22Rv1 (cell line): ENCODE results near the gene ACAN.

Experiments used
- H3K27ac ChIP-seq: fragments of 450-650 bp; 2 replicates; pipeline ENCODE4 v1.5.1; 2017
- CTCF ChIP-seq: fragments of 450-650 bp; IDR thresholded peaks from 2 replicates; pipeline ENCODE4 v1.5.1; 2017; ENCODE audit warnings: mild to moderate bottlenecking
- ZFX ChIP-seq: fragments of 450-650 bp; IDR thresholded peaks from 2 replicates; pipeline ENCODE4 v1.6.1; 2017; ENCODE audit warnings: antibody characterized with exemption, borderline replicate concordance

ACAN gene

GRCh38 chr15:88800738-88801137, 2.5 kb upstream of the ACAN start:
- TF ChIP-seq ZFX = no peak
- no peak for TF ChIP-seq CTCF
- H3K27ac ChIP-seq = no peak overlapping the region

GRCh38 chr15:88802250-88802990, 816 bp upstream of the ACAN start:
- H3K27ac ChIP-seq = no peak overlapping the region
- TF ChIP-seq CTCF = no peak
- no peak for TF ChIP-seq ZFX

- TF ChIP-seq ZFX = no peak
- TF ChIP-seq CTCF = no peak
- no peak overlapping the region for H3K27ac ChIP-seq
Measured at GRCh38 chr15:88802991-88803240, 320 bp upstream of the ACAN start.

DNA sequence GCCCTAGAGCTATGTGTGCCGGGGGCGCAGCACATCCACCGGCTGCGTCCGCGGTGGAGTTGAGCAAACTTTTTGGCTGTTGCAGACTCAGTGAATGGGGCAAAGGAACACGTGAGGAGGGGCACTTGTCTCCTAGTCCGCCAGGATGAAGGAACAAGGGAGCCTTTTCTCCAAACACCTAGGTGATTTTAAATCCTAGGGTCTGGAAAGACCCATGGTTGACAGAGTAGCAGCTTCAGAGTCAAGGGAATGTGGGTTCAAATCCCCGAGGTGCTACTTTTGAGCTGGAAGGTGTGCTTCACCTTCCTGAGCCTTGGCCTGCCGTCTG, 648 bp downstream of the ACAN start:
- TF ChIP-seq CTCF (no peak), ZFX (no peak)
- H3K27ac ChIP-seq = no peak overlapping the region

DNA sequence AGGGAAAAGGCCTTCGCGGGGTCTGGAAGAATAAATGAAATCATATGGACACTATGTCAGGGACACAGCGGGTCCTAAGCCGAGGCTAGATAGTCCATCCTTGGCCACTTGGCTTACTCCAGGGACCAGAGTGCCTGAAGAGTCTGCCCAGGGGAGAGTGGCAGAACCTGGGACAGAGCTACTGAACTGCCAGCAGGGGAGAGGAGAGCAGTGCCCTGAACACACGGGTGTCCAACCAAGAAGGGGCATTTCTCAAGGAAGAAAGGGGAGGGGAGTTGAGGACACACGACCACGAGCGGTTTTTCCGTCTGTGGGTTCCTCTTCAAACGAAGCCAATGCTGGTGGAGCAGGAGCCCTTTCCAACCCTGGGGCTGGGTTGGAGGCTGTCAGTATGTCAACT, 1.0 kb downstream of the ACAN start:
- no peak overlapping the region for H3K27ac ChIP-seq
- TF ChIP-seq ZFX (no peak), CTCF (no peak)

- no peak for TF ChIP-seq ZFX
- TF ChIP-seq CTCF = peak; percentile 36
Measured at GRCh38 chr15:88805031-88805780, 2.0 kb downstream of the ACAN start.

DNA sequence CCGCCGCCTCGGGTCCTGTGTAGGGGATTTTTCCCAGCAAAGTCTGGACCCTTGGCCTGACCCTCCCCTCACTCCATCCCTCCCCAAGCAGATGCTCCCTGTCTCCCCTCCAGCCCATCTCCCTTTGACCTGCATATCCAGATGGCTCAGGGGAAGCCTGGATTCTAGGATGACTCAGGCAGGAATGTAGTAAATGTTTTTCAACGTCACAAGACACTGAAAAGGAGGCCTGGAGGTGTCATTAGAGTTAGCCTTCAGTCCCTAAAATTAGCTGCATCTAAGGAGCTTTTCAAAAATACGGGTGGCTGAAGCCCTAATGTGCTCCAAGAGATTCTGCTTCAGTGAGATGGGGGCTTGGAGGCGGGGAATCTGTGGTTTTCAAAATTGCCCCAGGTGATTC, 7.2 kb downstream of the ACAN start:
- TF ChIP-seq ZFX (no peak), CTCF (no peak)
- no peak overlapping the region for H3K27ac ChIP-seq

More at GRCh38 chr15:88805031-88805780, 2.0 kb downstream of the ACAN start:
- no peak overlapping the region for H3K27ac ChIP-seq
